GM18867 (cell line): ENCODE data around the gene DMXL1.
"Not testable (repeated sequence)": the region's sequence is repeated elsewhere in the genome, so short reads cannot be mapped to it uniquely, and the experiment has no call there.

Experiments used
- ATAC-seq: cut with Tn5 transposase; IDR thresholded peaks from one replicate; pipeline ENCODE4 v1.9.1; 2021; ENCODE audit warnings: mild to moderate bottlenecking, moderate library complexity; ENCODE audit not compliant: unreplicated experiment

DMXL1 gene

DNA sequence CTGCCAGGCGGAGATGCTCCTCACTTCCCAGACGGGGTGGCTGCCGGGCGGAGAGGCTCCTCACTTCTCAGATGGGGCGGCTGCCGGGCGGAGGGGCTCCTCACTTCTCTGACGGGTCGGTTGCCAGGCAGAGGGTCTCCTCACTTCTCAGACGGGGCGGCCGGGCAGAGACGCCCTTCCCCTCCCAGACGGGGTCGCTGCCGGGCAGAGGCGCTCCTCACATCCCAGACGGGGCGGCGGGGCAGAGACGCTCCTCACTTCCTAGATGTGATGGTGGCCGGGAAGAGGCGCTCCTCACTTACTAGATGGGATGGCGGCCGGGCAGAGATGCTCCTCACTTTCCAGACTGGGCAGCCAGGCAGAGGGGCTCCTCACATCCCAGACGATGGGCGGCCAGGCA lies 51.6 kb downstream of the DMXL1 start:
- not testable (repeated sequence) for ATAC-seq

GRCh38 chr5:119123280-119123679 lies 52.4 kb downstream of the DMXL1 start:
- no peak for ATAC-seq

DNA sequence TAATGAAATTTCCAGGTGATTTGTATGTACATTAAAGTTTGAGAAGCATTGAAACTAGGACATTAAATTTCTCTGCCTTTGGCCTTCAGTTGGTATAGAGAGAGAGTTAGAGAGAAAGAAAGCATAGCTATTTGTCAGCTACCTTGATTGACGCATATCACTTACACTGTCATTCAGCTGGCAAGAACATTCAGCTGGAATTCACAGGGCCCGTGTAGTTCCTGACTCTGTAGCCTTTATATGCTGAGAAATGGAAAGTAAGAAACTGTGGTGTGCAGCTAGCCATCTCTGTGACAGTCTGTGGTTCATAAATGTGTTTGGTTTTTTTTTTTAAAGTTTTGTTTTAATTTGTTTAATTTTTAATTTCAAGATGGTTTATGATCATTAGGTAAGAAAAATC lies 58.9 kb downstream of the DMXL1 start:
- no peak for ATAC-seq

GRCh38 chr5:119131530-119132304 lies 60.8 kb downstream of the DMXL1 start:
- no peak for ATAC-seq

GRCh38 chr5:119135743-119136142 lies 64.9 kb downstream of the DMXL1 start:
- not testable (repeated sequence) for ATAC-seq

GRCh38 chr5:119136666-119137318 lies 65.9 kb downstream of the DMXL1 start:
- no peak for ATAC-seq

- ATAC-seq, result no peak
These were observed 82.7 kb downstream of the DMXL1 start for GRCh38 chr5:119153629-119154028.

DNA sequence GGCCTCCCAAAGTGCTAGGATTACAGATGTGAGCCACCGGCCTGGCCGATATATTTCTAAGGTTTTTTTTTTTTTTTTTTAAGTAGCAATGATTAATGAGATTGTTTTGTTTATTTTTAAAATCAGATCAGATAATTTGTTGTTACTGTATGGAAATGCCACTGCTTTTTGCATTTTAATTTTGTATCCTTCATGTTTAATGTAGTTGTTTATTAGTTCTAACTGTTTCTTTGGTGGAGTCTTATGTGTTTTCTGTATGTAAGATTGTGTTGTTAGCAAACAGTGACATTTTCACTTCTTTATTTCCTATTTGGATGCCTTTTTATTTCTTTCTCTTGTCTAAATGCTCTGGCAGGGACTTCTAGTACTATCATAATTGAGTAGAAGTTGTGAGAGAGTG lies 87.3 kb downstream of the DMXL1 start:
- no peak for ATAC-seq

- no peak for ATAC-seq
These were observed 90.5 kb downstream of the DMXL1 start for GRCh38 chr5:119161430-119161829.

- ATAC-seq, result no peak
These were observed 95.1 kb downstream of the DMXL1 start for GRCh38 chr5:119166026-119166425.

- ATAC-seq, result no peak
These were observed 97.5 kb downstream of the DMXL1 start for GRCh38 chr5:119168401-119168800.

DNA sequence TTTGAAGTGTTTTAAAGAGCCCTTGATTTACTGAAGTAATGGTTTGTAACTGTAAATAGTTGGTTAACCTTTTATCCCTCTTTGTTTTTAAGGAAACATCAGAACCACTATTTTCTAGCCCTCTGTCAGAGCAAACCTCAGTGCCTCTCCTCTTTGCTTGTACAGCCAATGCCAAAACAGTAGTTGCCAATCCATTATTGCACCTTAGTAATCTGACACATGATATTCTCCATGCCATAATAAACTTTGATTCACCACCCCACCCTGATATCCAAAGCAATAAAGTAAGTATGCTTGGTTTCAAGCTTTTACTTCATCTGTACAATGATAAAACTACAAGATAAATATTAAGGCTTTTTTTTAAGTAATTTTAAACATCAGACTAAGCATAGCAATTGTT lies 100.8 kb downstream of the DMXL1 start:
- no peak for ATAC-seq

DNA sequence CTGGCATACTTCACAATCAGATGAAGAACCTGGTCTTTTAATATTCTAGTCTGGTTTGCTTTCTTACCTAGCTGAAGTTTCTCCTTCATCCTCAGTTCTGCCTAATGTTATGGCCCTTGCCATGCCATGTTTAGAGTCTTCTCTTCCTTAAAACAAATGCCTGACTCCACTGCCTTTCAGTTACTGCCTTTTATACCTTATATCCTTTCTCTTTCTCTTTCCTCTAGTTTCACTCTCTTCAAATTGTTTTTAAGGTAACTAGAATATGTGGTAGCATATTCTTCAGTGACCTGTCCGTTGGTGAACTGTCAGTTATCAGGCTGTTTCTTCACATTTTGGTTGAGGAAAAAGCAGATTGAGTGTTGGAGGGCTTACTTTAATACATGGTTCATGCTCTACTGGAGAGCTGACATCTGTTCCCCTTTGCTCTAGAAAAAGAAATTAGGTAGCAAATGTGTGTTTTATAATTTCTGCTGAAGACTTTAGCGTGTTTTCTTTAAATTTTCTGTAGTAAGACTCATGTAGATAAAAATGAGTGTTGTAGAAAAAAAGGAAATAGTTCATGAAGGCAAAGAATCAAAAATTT lies 103.8 kb downstream of the DMXL1 start:
- no peak for ATAC-seq

GRCh38 chr5:119176785-119177184 lies 105.9 kb downstream of the DMXL1 start:
- ATAC-seq, result no peak

DNA sequence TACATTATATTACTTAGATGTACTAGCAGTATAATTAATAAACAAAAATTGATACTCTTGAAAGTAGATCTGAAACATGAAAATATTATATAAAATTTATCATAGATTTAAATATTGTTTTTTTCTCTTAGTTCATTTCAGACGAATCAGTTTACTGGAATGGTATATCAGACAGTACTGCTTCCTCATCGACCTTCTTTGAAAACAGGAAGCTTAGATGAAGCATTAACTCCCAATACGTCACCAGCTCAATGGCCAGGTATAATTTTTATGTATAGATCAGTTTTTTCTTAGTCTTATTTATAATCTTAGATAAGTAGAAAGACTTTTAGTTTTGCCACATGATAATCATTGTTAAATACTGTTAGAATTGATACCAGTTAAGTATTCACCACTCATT lies 106.3 kb downstream of the DMXL1 start:
- no peak for ATAC-seq

GRCh38 chr5:119178435-119178834 lies 107.5 kb downstream of the DMXL1 start:
- ATAC-seq, result no peak

DNA sequence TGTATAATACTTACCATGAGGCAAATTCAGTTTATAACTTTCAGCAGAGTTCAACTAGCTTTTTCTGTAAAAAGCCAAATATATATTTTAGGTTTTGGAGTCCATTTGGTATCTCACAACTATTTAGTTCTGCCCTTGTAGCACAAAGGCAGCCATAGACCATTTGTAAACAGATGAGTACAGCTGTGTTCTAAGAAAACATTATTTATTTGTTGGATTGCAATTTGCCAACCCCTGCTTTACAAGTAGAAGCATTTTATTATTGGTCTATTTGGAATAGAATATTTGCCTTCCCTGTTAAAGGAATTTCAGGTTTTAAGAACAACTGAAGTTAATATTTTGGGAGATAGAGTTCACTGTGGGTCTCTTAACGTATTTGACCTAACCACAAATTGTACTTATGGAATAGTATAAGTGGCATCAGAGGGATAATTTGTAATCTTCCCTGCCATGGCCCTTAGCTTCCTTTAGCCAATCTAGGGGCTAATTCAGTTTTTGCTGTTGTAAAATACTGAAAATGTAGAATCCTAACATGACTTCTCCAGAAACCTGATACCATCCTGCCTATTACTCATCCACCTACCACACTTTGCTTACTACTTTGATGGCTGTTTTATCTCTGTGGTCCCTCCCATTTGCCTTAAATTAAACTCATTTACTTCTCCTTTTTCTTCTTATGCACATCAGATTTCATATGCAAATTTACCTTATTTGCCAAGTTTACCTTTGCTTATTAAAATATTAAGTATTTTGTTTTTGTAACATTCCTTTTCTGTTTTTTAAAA lies 109.2 kb downstream of the DMXL1 start:
- ATAC-seq, result no peak

GRCh38 chr5:119185512-119185911 lies 114.6 kb downstream of the DMXL1 start:
- not testable (repeated sequence) for ATAC-seq

- no peak for ATAC-seq
These were observed 117.1 kb downstream of the DMXL1 start for GRCh38 chr5:119187776-119188529.

DNA sequence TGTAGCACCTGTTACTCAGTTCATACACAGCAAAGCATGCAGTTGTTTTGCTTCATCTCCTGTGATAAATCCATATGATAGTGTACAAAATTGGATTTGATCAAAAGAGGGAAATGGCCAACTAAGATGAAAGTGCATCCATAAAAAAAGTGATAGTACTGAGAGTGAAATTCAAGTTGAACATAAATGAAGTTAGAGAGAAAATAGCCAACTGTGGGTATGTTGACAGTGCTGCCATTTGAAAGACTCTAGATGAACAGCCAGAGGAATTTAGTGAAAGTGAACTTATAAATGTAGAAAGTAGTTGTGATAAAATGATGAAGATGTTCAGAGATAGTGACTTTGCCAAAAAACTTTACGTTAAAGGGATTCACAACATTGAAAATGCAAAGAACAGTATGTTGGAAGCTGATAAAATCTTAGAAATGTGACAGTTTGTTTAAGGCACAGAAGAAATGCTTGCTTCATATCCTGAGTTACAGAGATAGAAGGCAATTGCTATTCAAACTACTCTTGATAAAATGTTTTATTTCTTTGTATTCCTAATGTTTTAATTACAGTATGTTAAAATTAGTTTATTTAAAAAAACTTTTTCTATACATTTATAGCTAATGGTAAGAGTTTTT lies 119.7 kb downstream of the DMXL1 start:
- no peak for ATAC-seq
